NOMO-1 treated with DMSO at 0.1 percent for 48 hours (cell line): Measurements from ENCODE around the gene SPCS3.
A peak's percentile ranks its signal among the peaks of the same experiment; 100 is the strongest.
"Not testable (repeated sequence)": the region's sequence is repeated elsewhere in the genome, so short reads cannot be mapped to it uniquely, and the experiment has no call there.

ENCODE experiments used
- DNase-seq: peaks from one replicate; lab custom pipeline; 2025; ENCODE audit not compliant: unreplicated experiment; lab: John Stamatoyannopoulos, UW

Gene SPCS3

GRCh38 chr4:176303938-176304337, 15.8 kb upstream of the SPCS3 start:
- DNase-seq = no peak

DNA sequence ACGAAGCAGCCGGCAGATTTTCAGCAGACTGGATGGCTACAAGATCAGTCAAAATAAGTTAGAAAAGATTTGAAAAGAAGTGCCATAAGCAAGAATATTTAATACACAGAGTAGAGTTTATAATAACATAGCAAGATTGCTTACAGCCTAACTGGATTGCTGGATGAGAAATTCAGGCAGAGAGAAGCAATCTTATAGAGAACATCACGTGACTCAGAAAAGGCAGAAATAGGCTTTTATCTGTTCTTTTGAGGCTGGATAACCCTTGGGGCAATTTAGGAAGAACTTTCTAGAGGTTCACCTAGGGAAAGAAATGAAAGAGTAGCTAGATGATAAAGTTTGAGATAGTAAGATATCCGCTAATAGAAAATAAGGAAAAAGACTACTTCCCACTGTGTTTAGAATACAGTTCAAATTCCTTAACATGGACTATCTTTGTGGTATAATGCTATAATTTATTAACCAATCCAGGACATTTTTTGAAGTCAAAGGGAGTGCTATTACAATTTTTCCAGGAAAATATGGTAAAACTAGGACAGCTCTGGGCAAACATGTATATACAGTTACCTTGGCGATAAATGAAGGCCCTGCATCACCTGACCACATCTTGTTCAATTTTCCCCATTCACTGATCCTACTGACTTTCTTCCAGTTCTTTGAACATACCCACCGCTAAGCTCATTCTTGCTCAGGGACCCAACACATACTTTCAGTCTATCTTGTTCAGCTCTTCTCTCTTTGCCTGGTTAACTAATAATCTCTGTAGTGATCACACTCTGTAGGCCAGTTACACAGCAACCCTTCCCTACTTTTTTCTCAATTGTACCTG, 12.7 kb upstream of the SPCS3 start:
- DNase-seq = no peak

GRCh38 chr4:176307666-176307930, 12.2 kb upstream of the SPCS3 start:
- no peak for DNase-seq

DNA sequence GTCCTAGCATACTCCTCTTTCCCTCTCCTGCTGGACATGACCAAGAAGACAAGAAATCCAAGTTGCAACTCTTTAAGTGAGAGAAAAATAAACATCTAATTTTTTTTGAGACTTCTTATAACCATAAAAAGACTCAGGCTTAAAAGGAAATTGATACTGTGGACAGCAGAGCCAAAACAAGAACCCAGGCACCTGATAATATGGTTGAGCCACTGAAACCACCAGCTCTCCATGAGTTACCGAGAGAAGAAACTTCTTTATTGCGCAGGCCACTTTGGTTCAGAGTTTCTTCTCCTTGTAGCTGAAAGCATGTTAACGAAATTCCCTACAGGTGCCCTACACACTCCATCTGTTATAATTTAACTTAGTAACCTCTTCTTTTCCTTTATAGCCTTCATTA, 11.3 kb upstream of the SPCS3 start:
- DNase-seq = no peak

GRCh38 chr4:176309046-176309445, 10.7 kb upstream of the SPCS3 start:
- DNase-seq = no peak

- DNase-seq = no peak
Observed at GRCh38 chr4:176309772-176310171, 10.0 kb upstream of the SPCS3 start.

DNA sequence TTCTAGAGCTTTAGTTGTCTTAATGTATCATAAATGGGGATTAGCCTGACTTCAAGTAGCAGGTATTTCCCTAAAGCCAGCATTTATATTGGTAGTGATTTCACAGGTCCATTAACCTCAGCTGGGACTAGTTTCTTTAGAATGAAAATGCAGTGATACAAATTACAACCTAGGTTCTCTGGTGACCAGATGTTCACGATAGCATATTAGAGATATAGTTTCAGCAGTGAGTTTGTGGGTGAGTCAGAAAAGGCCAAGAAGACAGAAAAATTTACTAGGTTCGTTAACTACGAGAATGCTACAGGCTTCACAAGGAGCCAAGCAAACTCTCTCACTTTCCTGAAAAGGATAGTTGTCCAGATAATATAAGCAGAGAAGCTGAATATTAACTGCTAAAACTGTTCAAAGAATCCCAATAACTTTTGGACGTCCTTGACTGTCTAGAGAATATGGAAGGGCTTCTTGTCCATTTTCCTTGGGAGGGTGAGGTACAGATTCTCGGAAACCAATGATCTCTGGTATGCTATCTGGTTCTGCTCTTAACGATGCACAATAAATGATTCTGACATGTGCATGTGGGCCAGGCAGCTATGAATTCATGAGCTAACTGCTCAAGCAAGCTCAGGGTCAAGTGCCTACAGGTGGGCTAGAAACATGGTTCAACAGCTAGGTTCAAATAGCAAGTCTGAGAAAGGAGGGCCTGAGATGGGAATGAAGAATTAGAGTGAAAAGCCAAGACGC, 6.0 kb upstream of the SPCS3 start:
- DNase-seq = no peak

DNA sequence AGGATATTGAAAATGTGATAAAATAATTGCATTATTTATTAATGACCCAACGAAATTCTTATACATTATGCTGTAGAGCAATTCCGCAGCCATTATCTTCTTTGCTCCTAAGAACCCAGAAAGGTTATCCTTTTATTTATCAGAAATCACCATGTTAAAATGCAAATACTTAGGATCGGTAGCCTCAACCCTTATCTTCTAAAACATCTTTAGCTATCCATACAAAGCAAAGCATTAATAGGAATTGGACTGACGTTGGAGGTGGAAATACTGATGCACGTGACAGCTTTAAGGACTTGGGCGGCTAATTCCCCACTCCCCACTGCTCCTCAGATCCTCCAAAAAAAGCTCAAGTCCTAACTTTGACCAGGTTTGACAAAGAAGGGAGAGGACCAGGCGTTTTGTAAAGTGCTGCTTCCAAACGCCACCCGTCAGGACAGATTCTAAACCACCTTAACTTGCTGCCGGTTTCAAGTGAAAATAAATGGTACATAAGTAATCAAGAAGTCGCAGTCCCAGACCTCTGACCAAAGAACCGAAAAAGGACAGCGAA, 539 bp upstream of the SPCS3 start:
- DNase-seq = no peak

- DNase-seq = peak; percentile 75
Observed at GRCh38 chr4:176320340-176320975, 692 bp downstream of the SPCS3 start.

GRCh38 chr4:176320976-176321361, 1.2 kb downstream of the SPCS3 start:
- no peak for DNase-seq

DNA sequence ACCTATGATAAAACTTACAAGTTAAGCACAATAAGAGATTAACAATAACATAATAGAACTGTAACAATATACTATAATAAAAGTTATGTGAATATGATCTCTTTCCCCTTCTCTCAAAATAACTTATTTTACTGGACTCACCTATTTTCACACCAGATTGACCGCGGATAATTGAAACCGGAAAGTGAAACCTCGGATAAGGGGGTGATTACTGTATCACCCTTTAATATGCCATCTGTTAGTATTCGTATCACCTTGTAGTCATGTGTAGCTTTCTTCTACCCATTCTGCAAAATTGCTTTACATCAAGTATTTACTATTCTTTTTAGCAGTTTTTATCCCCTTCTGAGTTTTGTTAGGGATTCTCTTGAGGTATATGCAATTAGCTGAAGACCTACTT, 1.8 kb downstream of the SPCS3 start:
- DNase-seq = no peak

- no peak for DNase-seq
Observed at GRCh38 chr4:176323511-176324160, 3.9 kb downstream of the SPCS3 start.

GRCh38 chr4:176324876-176325275, 5.1 kb downstream of the SPCS3 start:
- DNase-seq = not testable (repeated sequence)

DNA sequence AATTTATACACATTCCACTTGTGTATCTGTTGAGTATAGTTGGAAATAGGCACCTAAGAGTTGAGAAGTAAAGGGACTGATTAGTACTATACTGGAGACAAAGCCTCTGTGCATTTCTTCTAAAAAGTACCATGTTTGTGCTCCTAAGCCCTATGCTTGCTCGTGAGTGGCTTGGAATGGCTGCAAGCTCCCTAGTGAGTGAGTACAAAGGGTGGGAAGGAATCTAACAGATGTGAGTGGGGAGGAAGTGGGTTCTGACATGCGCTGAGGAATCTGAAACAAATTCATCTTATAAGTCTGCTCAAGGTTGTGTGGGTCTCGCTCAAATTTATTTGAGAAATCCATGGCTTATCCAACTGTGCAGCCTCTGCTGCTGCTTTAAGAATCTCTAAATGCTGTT, 13.3 kb downstream of the SPCS3 start:
- DNase-seq = no peak

DNA sequence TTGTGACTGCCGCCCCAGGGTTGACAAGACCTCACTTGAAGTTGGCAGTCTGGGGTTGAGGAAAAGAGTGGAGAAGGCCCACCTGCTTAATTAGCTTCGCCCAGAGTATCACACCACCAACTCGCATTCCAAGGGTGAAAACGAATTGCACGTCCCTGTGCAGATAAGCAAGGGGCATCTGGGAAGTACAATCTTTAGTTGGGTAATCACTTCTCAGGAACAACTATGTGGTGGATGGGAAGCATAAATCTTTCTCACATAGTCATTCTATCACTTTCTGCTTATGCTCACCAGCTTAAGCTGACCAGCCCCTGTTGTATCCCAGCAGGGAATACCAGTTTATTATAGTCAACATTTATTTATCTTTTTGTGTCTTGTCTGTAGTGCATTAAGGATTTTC, 14.3 kb downstream of the SPCS3 start:
- no peak for DNase-seq

- DNase-seq = no peak
Observed at GRCh38 chr4:176335421-176335820, 15.7 kb downstream of the SPCS3 start.

DNA sequence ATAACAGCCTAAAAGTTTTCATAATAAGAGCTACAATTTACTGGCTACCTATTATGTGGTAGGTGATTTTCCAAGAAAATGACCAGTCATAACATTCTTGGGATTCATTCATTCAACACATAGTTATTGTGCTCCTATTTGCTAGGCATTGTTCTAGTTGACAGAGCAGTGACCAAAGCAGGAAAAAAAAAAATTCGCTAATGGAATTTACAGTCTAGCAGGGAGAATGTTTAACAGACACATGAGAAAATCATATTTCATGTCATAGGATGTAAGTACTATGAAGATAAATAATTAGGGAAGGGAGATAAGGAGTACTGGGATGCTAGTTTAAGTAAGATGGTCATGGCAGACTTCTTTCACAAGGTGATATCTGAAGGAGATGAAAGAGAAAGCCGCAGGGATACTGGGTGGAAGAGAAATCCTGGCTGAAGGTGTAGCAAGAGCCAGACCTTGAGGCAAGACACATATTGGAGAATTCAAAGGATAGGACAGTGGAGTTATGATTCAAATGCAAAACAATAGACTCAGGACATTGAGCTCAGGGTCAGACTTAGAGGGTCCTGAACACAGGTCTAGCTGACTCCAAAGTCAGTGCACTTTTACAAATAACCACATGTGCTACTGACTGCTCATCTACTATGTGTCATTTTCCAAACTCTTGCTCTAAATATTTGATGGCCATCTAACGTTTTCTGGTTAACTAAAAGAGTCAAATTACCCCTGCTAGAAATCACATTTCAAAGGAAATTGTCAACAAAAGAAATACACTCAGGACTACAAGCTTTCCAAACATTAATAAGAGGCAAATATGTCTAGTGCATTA, 20.4 kb downstream of the SPCS3 start:
- no peak for DNase-seq

- DNase-seq = peak; percentile 37
Observed at GRCh38 chr4:176340871-176341685, 21.3 kb downstream of the SPCS3 start.

GRCh38 chr4:176342384-176342783, 22.6 kb downstream of the SPCS3 start:
- no peak for DNase-seq

DNA sequence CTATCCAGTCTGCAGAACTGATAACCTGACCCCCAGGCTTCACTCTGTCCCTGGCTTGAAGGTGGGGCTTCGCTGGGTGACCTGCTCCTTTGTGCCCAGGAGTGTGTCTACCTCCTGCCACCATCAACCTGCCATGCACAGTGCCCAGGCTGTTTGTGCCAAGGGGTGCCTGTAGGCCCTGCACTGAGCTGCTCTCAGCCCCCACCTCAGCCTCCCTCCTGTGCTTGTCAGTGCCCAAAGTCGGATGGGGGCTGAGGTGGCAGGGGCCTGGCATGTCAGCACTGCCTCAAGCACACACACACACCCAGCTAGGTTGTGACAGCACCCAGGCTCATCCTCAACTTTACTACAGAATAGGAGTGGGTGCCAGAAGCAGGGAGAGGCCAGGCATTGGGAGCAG, 23.5 kb downstream of the SPCS3 start:
- DNase-seq = no peak
